ENCODE results near the gene OTX1.

GRCh38 chr2:63049211-63049969 lies 1.2 kb upstream of the OTX1 start:
- TF ChIP-seq CTCF (IDR thresholded peaks at IDR 0.05): no peak
- no peak for TF ChIP-seq POLR2A (IDR thresholded peaks at IDR 0.05)
